ENCODE measurements around the gene PTPRCAP.
"Not testable (repeated sequence)": the region's sequence is repeated elsewhere in the genome, so short reads cannot be mapped to it uniquely, and the experiment has no call there.

PTPRCAP gene, protein sequence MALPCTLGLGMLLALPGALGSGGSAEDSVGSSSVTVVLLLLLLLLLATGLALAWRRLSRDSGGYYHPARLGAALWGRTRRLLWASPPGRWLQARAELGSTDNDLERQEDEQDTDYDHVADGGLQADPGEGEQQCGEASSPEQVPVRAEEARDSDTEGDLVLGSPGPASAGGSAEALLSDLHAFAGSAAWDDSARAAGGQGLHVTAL

GRCh38 chr11:67437082-67437808 is at the start of gene PTPRCAP:
PTPRCAP (minus strand) TSS chr11:67437682; CDS start chr11:67437619, 63 bp downstream.
- DNase-seq (ENCODE audit: low read depth in 1 of 2, low spot score in 1 of 2): peak; percentile 50 to 62

DNA sequence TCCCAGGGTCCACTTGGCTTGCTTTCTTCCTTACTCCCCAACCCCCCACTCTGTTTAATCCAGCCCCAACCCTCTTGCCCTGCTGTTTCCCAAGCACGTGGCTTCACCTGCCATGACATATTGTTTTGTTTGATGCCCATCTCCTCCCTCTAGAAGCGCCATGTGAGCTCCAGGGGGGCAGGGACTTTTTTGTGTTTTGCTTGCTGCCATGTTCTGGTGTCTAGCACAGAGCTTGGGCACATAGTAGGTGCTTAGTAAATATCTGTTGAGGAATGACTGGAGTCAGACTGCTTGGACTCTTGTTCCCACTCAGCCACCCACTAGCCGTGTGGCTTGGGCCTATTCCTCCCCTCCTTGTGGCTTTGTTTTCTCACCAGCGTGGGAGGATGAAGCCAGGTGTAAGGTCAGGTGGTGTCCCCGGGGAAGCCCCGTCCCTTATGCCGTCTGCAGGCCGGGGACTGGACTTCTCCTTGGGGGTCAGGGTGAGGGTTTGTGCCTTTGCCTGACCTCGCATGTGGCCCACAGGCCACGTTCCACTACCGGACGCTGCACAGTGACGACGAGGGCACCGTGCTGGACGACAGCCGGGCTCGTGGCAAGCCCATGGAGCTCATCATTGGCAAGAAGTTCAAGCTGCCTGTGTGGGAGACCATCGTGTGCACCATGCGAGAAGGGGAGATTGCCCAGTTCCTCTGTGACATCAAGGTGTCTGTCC is 49.2 kb upstream of the PTPRCAP start:
- no peak for DNase-seq (ENCODE audit: low read depth in 1 of 2, low spot score in 1 of 2)

DNA sequence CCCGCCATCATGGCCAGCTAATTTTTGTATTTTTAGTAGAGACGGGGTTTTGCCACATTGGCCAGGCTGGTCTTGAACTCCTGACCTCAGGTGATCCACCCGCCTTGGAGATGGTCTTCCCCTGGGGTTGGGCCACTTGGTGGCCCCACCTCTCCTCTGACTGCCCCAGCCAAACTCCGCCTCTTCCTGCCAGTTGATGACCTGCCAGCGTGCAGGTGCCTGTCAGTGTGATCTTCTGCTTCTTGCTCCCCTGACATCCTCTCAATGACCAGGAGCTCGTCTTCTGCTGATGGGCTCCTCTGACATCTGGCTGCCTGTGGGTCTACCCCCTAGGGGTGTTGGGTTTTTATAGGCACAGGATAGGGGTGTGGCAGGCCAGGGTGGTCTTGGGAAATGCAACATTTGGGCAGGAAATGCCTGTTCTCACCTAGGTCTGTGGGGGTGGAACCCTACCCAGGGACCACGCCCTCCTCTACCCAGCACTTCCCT is 48.4 kb upstream of the PTPRCAP start:
- not testable (repeated sequence) for DNase-seq (ENCODE audit: low read depth in 1 of 2, low spot score in 1 of 2)

GRCh38 chr11:67484847-67485311 is 47.4 kb upstream of the PTPRCAP start:
- DNase-seq (ENCODE audit: low read depth in 1 of 2, low spot score in 1 of 2): peak in 1 of 2 donors; percentile 70

- DNase-seq (ENCODE audit: low read depth in 1 of 2, low spot score in 1 of 2): no peak
Measured at GRCh38 chr11:67483831-67484665, 46.6 kb upstream of the PTPRCAP start.

- peak; percentile 91 to 98 for DNase-seq (ENCODE audit: low read depth in 1 of 2, low spot score in 1 of 2)
Measured at GRCh38 chr11:67482827-67483798, 45.6 kb upstream of the PTPRCAP start, which contains the start of gene AIP. AIP (plus strand) TSS chr11:67483026; CDS start chr11:67483159, 133 bp downstream.

GRCh38 chr11:67482275-67482826 is 44.9 kb upstream of the PTPRCAP start:
- no peak for DNase-seq (ENCODE audit: low read depth in 1 of 2, low spot score in 1 of 2)

DNA sequence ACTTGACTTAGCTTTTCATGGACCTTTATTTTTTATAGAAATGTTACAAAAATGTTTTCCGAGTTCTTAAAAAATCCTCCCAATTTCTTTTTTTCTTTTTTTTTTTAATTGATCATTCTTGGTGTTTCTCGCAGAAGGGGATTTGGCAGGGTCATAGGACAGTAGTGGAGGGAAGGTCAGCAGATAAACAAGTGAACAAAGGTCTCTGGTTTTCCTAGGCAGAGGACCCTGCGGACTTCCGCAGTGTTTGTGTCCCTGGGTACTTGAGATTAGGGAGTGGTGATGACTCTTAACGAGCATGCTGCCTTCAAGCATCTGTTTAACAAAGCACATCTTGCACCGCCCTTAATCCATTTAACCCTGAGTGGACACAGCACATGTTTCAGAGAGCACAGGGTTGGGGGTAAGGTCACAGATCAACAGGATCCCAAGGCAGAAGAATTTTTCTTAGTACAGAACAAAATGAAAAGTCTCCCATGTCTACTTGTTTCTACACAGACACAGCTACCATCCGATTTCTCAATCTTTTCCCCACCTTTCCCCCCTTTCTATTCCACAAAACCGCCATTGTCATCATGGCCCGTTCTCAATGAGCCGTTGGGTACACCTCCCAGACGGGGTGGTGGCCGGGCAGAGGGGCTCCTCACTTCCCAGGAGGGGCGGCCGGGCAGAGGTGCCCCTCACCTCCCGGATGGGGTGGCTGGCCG is 40.0 kb upstream of the PTPRCAP start:
- DNase-seq (ENCODE audit: low read depth in 1 of 2, low spot score in 1 of 2): not testable (repeated sequence)

DNA sequence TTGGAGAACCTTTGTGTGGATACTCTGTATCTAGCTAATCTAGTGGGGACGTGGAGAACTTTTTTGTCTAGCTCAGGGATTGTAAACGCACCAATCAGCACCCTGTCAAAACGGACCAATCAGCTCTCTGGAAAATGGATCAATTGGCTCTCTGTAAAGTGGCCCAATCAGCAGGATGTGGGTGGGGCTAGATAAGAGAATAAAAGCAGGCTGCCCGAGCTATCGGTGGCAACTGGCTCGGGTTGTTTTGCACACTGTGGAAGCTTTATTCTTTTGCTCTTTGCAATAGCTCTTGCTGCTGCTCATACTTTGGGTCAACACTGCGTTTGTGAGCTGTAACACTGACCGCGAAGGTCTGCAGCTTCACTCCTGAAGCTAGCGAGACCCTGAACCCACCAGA is 39.2 kb upstream of the PTPRCAP start:
- not testable (repeated sequence) for DNase-seq (ENCODE audit: low read depth in 1 of 2, low spot score in 1 of 2)

GRCh38 chr11:67472882-67473281 is 35.4 kb upstream of the PTPRCAP start:
- DNase-seq (ENCODE audit: low read depth in 1 of 2, low spot score in 1 of 2): no peak

- no peak for DNase-seq (ENCODE audit: low read depth in 1 of 2, low spot score in 1 of 2)
Measured at GRCh38 chr11:67470337-67471002, 33.0 kb upstream of the PTPRCAP start.

DNA sequence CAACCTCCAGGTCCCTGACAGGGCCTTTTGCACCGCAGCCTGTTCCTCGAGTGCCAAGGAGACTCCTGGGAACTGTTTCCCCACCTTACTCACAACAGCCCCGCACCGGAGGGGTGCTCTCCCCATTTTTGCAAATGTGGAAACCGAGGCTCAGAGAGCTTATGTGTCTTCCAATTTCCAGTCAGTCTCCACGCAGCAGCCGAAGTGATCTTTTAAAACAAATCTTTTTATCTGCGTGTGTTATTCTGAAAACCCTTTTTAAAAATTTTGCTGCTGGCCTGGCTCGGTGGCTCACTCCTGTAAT is 32.0 kb upstream of the PTPRCAP start:
- DNase-seq (ENCODE audit: low read depth in 1 of 2, low spot score in 1 of 2): no peak

DNA sequence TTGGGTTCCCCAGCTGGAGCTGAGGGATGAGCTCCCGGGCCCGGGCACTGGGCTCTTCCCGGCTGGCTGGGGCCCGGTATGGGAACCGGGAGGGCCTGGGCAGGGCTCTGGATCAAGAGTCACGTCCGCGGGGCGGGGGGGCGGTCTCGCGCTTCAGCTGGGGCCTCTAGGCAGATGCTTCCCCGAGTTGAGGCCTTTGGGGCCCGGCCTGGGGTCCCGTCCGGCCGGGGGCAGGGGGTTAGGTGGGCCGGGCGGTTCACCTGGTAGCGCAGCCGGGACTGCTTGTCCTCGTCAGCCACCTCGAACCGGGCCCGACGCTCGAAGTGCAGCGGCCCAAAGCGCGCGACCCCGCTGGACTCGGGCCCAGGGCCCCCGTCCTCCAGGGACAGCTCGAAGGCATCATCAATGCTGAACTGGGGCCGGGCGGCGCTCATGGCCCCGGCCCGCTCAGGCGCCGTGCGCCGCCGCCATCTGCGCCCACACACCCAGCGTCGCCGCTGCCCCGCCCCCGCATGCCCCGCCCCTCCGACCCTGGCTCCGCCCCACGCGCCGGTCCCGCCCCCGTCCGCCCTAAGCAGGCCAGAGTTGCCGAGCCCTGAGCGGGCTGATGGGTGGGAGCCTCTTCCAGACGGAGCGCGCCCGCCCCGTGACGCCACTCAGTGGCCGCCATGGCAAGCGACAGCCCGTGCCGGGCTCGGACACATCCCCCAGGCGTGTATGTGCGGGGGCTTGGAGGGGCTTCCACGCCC is 31.5 kb upstream of the PTPRCAP start, which contains the start of gene TMEM134:
Gene TMEM134, minus strand, starts transcription at position 493 of the 749 bp plus-strand sequence. Its CDS starts 59 bp downstream, at position 434.
- DNase-seq (ENCODE audit: low read depth in 1 of 2, low spot score in 1 of 2): peak; percentile 88

GRCh38 chr11:67468456-67468758 is 30.9 kb upstream of the PTPRCAP start:
- DNase-seq (ENCODE audit: low read depth in 1 of 2, low spot score in 1 of 2): no peak

- DNase-seq (ENCODE audit: low read depth in 1 of 2, low spot score in 1 of 2): no peak
Measured at GRCh38 chr11:67468056-67468455, 30.6 kb upstream of the PTPRCAP start.

GRCh38 chr11:67466962-67467771 is 29.7 kb upstream of the PTPRCAP start:
- DNase-seq (ENCODE audit: low read depth in 1 of 2, low spot score in 1 of 2): no peak

- no peak for DNase-seq (ENCODE audit: low read depth in 1 of 2, low spot score in 1 of 2)
Measured at GRCh38 chr11:67466367-67466766, 28.9 kb upstream of the PTPRCAP start.

Data from activated CD4-positive, alpha-beta T cell treated with anti-CD3 and anti-CD28 coated beads, Interleukin-2, amount 50 U/mL, for 24 hours (primary cell).